ENCODE data around the gene ADPRHL1.
"Not testable (repeated sequence)": the region's sequence is repeated elsewhere in the genome, so short reads cannot be mapped to it uniquely, and the experiment has no call there.

Gene ADPRHL1

GRCh38 chr13:113472355-113473025 is 19.2 kb upstream of the ADPRHL1 start:
- in situ Hi-C loops (cut with HindIII; ENCODE audit: low sequenced_read_pairs): no loop called here

GRCh38 chr13:113471844-113472243 is 18.6 kb upstream of the ADPRHL1 start:
- no peak for DNase-seq (ENCODE audit: low read depth, low spot score)
- H3K4me3 ChIP-seq (ENCODE audit: low read depth, low read length): no peak overlapping the region
- in situ Hi-C loops (cut with HindIII; ENCODE audit: low sequenced_read_pairs): no loop called here
- no peak for TF ChIP-seq CTCF (IDR thresholded peaks at IDR 0.05; ENCODE audit: low read depth, low read length)

More at GRCh38 chr13:113472355-113473025, 19.2 kb upstream of the ADPRHL1 start:
- TF ChIP-seq CTCF (IDR thresholded peaks at IDR 0.05; ENCODE audit: low read depth, low read length): no peak
- no peak for DNase-seq (ENCODE audit: low read depth, low spot score)
- no peak overlapping the region for H3K4me3 ChIP-seq (ENCODE audit: low read depth, low read length)

GRCh38 chr13:113470635-113471163 is 17.4 kb upstream of the ADPRHL1 start:
- DNase-seq (ENCODE audit: low read depth, low spot score); in situ Hi-C loops (cut with HindIII; ENCODE audit: low sequenced_read_pairs); H3K4me3 ChIP-seq (ENCODE audit: low read depth, low read length): not testable (repeated sequence)

GRCh38 chr13:113470073-113470472 is 16.8 kb upstream of the ADPRHL1 start:
- DNase-seq (ENCODE audit: low read depth, low spot score): no peak
- in situ Hi-C loops (cut with HindIII; ENCODE audit: low sequenced_read_pairs): no loop called here
- no peak overlapping the region for H3K4me3 ChIP-seq (ENCODE audit: low read depth, low read length)
- no peak for TF ChIP-seq CTCF (IDR thresholded peaks at IDR 0.05; ENCODE audit: low read depth, low read length)

- in situ Hi-C loops (cut with HindIII; ENCODE audit: low sequenced_read_pairs): no loop called here
- no peak for DNase-seq (ENCODE audit: low read depth, low spot score)
- no peak for TF ChIP-seq CTCF (IDR thresholded peaks at IDR 0.05; ENCODE audit: low read depth, low read length)
- H3K4me3 ChIP-seq (ENCODE audit: low read depth, low read length): no peak overlapping the region
Observed at GRCh38 chr13:113469582-113469981, 16.3 kb upstream of the ADPRHL1 start.

GRCh38 chr13:113468472-113469201 is 15.3 kb upstream of the ADPRHL1 start:
- TF ChIP-seq CTCF (IDR thresholded peaks at IDR 0.05; ENCODE audit: low read depth, low read length): no peak
- no peak overlapping the region for H3K4me3 ChIP-seq (ENCODE audit: low read depth, low read length)
- DNase-seq (ENCODE audit: low read depth, low spot score): no peak
- in situ Hi-C loops (cut with HindIII; ENCODE audit: low sequenced_read_pairs): no loop called here

- DNase-seq (ENCODE audit: low read depth, low spot score): no peak
- H3K4me3 ChIP-seq (ENCODE audit: low read depth, low read length): no peak overlapping the region
- no peak for TF ChIP-seq CTCF (IDR thresholded peaks at IDR 0.05; ENCODE audit: low read depth, low read length)
- in situ Hi-C loops (cut with HindIII; ENCODE audit: low sequenced_read_pairs): no loop called here
Observed at GRCh38 chr13:113468029-113468428, 14.7 kb upstream of the ADPRHL1 start.
